K562 (cell line): ENCODE measurements around the gene GNAI2. TPM values are rescaled to one million over a fixed set of nuclear protein-coding genes. Genes with fewer than 3 reads are reported as not detected.

ENCODE experiments used
- AFF1 ChIP-seq, 2 experiments: fragments of 450-650 bp; IDR thresholded peaks; 2 replicates each; pipeline ENCODE4 v1.6.1; 2018; ENCODE audit warnings: mild to moderate bottlenecking in 2 of 2, low read depth in 1 of 2; ENCODE audit not compliant: partially characterized antibody in 2 of 2
- CC2D1A ChIP-seq: fragments of 450-650 bp; IDR thresholded peaks from 2 replicates; pipeline ENCODE4 v1.6.1; 2017; ENCODE audit warnings: mild to moderate bottlenecking
- CTCF ChIP-seq, 3 experiments: IDR thresholded peaks in 2 of 3; conservative IDR thresholded peaks in 1 of 3; 2 replicates each; pipeline ENCODE4 v1.5.1; 2011 to 2012; ENCODE audit warnings: low read length in 3 of 3, mild to moderate bottlenecking in 3 of 3, control low read depth in 2 of 3, improper control_type of control experiment in 1 of 3, inconsistent platforms in 1 of 3, low read depth in 1 of 3, mixed read lengths in 1 of 3, moderate library complexity in 1 of 3; ENCODE audit not compliant: insufficient read depth in 2 of 3
- DMBX1 ChIP-seq: fragments of 250-450 bp; sonication (Bioruptor Pico); IDR thresholded peaks from 2 replicates; pipeline ENCODE4 v1.8.0; 2022; ENCODE audit warnings: inconsistent platforms, mild to moderate bottlenecking, moderate library complexity, borderline replicate concordance
- E2F1 ChIP-seq: sonication (generic); formaldehyde crosslinking; IDR thresholded peaks from 2 replicates; pipeline ENCODE4 v1.8.1; 2023; ENCODE audit warnings: mild to moderate bottlenecking, missing genetic modification reagents, moderate library complexity
- HCFC1 ChIP-seq: IDR thresholded peaks from 2 replicates; pipeline ENCODE4 v1.6.1; 2012; ENCODE audit warnings: low read depth, low read length, improper control_type of control experiment
- HES1 ChIP-seq: fragments of 450-650 bp; IDR thresholded peaks from 2 replicates; pipeline ENCODE4 v1.6.1; 2016; ENCODE audit warnings: low read depth, mild to moderate bottlenecking, moderate library complexity
- HNRNPL ChIP-seq: fragments of 200-400 bp; formaldehyde crosslinking; IDR thresholded peaks from 2 replicates; pipeline ENCODE4 v1.6.1; 2017; ENCODE audit warnings: low read depth, mild to moderate bottlenecking, low read length
- MCM5 ChIP-seq: fragments of 450-650 bp; IDR thresholded peaks from 2 replicates; pipeline ENCODE4 v1.6.1; 2016; ENCODE audit warnings: low read depth
- MNT ChIP-seq, 2 experiments: fragments of 450-650 bp; conservative IDR thresholded peaks; 2 replicates each; pipeline ENCODE4 v1.6.1; 2017; ENCODE audit warnings: mild to moderate bottlenecking in 2 of 2, moderate library complexity in 2 of 2
- PCBP2 ChIP-seq: fragments of 200-400 bp; formaldehyde crosslinking; IDR thresholded peaks from 2 replicates; pipeline ENCODE4 v1.6.1; 2018; ENCODE audit warnings: low read length, low read depth, mild to moderate bottlenecking, moderate library complexity; ENCODE audit not compliant: poor library complexity, severe bottlenecking
- RBFOX2 ChIP-seq: fragments of 200-400 bp; formaldehyde crosslinking; IDR thresholded peaks from 2 replicates; pipeline ENCODE4 v1.6.1; 2017; ENCODE audit warnings: low read depth, mild to moderate bottlenecking, low read length, moderate library complexity
- RBM15 ChIP-seq: fragments of 200-400 bp; formaldehyde crosslinking; IDR thresholded peaks from 2 replicates; pipeline ENCODE4 v1.6.1; 2018; ENCODE audit warnings: mild to moderate bottlenecking, low read length, moderate library complexity; ENCODE audit not compliant: insufficient read depth
- TAF7 ChIP-seq: fragments of 450-650 bp; IDR thresholded peaks from 2 replicates; pipeline ENCODE4 v1.6.1; 2016; ENCODE audit warnings: missing genetic modification characterization, missing compliant biosample characterization
- YBX1 ChIP-seq: fragments of 450-650 bp; IDR thresholded peaks from 2 replicates; pipeline ENCODE4 v1.7.1; 2016; ENCODE audit warnings: mild to moderate bottlenecking
- ZBED1 ChIP-seq: IDR thresholded peaks from 2 replicates; pipeline ENCODE4 v1.6.1; 2014
- ZNF717 ChIP-seq: fragments of 250-450 bp; sonication (Bioruptor Pico); IDR thresholded peaks from 2 replicates; pipeline ENCODE4 v1.5.0; 2021
- polyA plus RNA-seq, 8 experiments: library from polyadenylated mRNA; depleted of rRNA in 4 of 8; stranded (reverse) in 5 of 8; unstranded in 3 of 8; fragments of >200 nt; fragmentation: Nextera tagmentation in 2 of 8; fragmentation: Illumina TruSeq in 1 of 8; extraction: Ambion mirVana in 2 of 8; extraction: Trizol in 1 of 8; gene quantifications; 2 replicates each; pipeline versions ENCODE4 v1.2.1 to v1.2.3, GENCODE V29; 2011 to 2014; ENCODE audit warnings: inconsistent platforms in 1 of 8, missing spikeins in 1 of 8
- total RNA-seq, 7 experiments: library from RNA; depleted of rRNA in 6 of 7; stranded (reverse); fragments of >200 nt in 6 of 7; fragmentation: Illumina TruSeq in 2 of 7; extraction: Trizol in 2 of 7; gene quantifications; 2 replicates each; pipeline versions ENCODE4 v1.2.1 to v1.2.3, GENCODE V29; 2011 to 2021; ENCODE audit warnings: low replicate concordance in 1 of 7

The GNAI2 gene
- total and polyA plus RNA-seq, 9 of the 15 experiments (the other 6 are each of a cell fraction or from before 2014, with no cell fraction given), result 1.1 to 72.2 (median 42.7) TPM

GRCh38 chr3:50260027-50260941, 24.3 kb downstream of the GNAI2 start (continued):
- TF ChIP-seq AFF1 (IDR thresholded peaks at IDR 0.05; ENCODE audit: low read depth in 1 of 2, partially characterized antibody in 2 of 2), result no peak
- TF ChIP-seq TAF7 (tag), result no peak
- no peak for TF ChIP-seq RBM15
- no peak; a peak in 1 of 4 replicates for TF ChIP-seq MNT (conservative IDR thresholded peaks at IDR 0.05)
- no peak for TF ChIP-seq CC2D1A
- no peak for TF ChIP-seq PCBP2
- TF ChIP-seq MCM5, result no peak
- no peak for TF ChIP-seq ZBED1
- TF ChIP-seq DMBX1 (CRISPR knock-in tag), result no peak
- peak; percentile 47 for TF ChIP-seq HCFC1
- TF ChIP-seq ZNF717, result no peak
- TF ChIP-seq HES1, result no peak
- peak; percentile 77 for TF ChIP-seq HNRNPL
- no peak for TF ChIP-seq E2F1
- no peak for TF ChIP-seq YBX1
- TF ChIP-seq RBFOX2, result peak; percentile 77
- peak; percentile 77 to 93 (median 91) for TF ChIP-seq CTCF (IDR thresholded peaks at IDR 0.05 in 2 of 3, conservative IDR thresholded peaks at IDR 0.05 in 1 of 3; ENCODE audit: insufficient read depth in 2 of 3, low read depth in 1 of 3, low read length in 3 of 3)
